Measurements from ENCODE around the gene C2orf81. TPM values are rescaled to one million over a fixed set of nuclear protein-coding genes. Genes with fewer than 3 reads are reported as not detected.
A peak's percentile ranks its signal among the peaks of the same experiment; 100 is the strongest.

C2orf81 gene
- total RNA-seq, 1 donor from 2014 or later, result 6.0 TPM

GRCh38 chr2:74457129-74457548 is 35.7 kb upstream of the C2orf81 start:
- DNase-seq (ENCODE audit: low spot score in 2 of 2, unreplicated experiment in 2 of 2), result no peak
- no peaks in the 10 kb centered on the region for H3K27me3 Mint-ChIP-seq (ENCODE audit: low read depth)
- no peaks in the 10 kb centered on the region for H3K9me3 Mint-ChIP-seq
- peaks cover 46% of the 10 kb centered on the region for H3K4me1 Mint-ChIP-seq
- TF ChIP-seq, protein P1, sequence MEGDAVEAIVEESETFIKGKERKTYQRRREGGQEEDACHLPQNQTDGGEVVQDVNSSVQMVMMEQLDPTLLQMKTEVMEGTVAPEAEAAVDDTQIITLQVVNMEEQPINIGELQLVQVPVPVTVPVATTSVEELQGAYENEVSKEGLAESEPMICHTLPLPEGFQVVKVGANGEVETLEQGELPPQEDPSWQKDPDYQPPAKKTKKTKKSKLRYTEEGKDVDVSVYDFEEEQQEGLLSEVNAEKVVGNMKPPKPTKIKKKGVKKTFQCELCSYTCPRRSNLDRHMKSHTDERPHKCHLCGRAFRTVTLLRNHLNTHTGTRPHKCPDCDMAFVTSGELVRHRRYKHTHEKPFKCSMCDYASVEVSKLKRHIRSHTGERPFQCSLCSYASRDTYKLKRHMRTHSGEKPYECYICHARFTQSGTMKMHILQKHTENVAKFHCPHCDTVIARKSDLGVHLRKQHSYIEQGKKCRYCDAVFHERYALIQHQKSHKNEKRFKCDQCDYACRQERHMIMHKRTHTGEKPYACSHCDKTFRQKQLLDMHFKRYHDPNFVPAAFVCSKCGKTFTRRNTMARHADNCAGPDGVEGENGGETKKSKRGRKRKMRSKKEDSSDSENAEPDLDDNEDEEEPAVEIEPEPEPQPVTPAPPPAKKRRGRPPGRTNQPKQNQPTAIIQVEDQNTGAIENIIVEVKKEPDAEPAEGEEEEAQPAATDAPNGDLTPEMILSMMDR (IDR thresholded peaks at IDR 0.05; ENCODE audit: unreplicated experiment), result no peak
- no peaks in the 10 kb centered on the region for H3K36me3 Mint-ChIP-seq
- H3K27ac Mint-ChIP-seq, result peak overlapping the region; percentile 99
- peak overlapping the region; percentile 94 for H3K4me3 Mint-ChIP-seq

- TF ChIP-seq, protein P1 (IDR thresholded peaks at IDR 0.05; ENCODE audit: unreplicated experiment), result no peak
- DNase-seq (ENCODE audit: low spot score in 2 of 2, unreplicated experiment in 2 of 2), result peak; percentile 83 to 95
- H3K4me1 Mint-ChIP-seq, result peaks cover 51% of the 10 kb centered on the region
- no peaks in the 10 kb centered on the region for H3K36me3 Mint-ChIP-seq
- no peaks in the 10 kb centered on the region for H3K27me3 Mint-ChIP-seq (ENCODE audit: low read depth)
- H3K9me3 Mint-ChIP-seq, result no peaks in the 10 kb centered on the region
- H3K4me3 Mint-ChIP-seq, result peak within 1 kb of the TSS; percentile 94
- H3K27ac Mint-ChIP-seq, result peak within 1 kb of the TSS; percentile 99
These were observed 33.5 kb upstream of the C2orf81 start, which contains the start of gene INO80B for GRCh38 chr2:74454654-74455511. INO80B (plus strand) TSS chr2:74455087; CDS start chr2:74455117, 30 bp downstream.

GRCh38 chr2:74450570-74451190 is 29.3 kb upstream of the C2orf81 start:
- Mint-ChIP-seq H3K4me1 (peaks cover 22% of the 10 kb centered on the region), H3K27ac (no peak overlapping the region), H3K9me3 (no peaks in the 10 kb centered on the region), H3K36me3 (no peaks in the 10 kb centered on the region), H3K27me3 (ENCODE audit: low read depth) (no peaks in the 10 kb centered on the region), H3K4me3 (no peak overlapping the region)
- TF ChIP-seq, protein P1 (IDR thresholded peaks at IDR 0.05; ENCODE audit: unreplicated experiment), result no peak
- DNase-seq (ENCODE audit: low spot score in 2 of 2, unreplicated experiment in 2 of 2), result no peak

DNA sequence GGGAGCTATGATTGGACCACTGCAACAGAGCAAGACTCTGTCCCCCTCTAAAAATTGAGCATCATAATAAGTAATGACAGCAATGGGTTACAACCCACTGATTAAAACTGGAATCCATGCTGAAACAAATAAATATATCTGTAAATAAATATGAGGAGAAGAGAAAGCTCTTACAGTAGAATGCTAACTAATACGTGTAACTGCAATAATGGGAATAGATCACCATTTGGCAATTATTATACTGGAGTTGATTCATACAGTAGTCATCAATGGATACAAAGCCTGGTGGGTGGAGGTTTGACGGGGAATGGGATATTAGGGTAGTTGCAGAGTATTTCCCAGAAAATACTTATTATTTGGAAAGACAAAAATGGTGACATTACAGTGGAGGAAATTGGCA is 27.4 kb upstream of the C2orf81 start:
- no peak for DNase-seq (ENCODE audit: low spot score in 2 of 2, unreplicated experiment in 2 of 2)
- no peak overlapping the region for H3K4me3 Mint-ChIP-seq
- TF ChIP-seq, protein P1 (IDR thresholded peaks at IDR 0.05; ENCODE audit: unreplicated experiment), result no peak
- no peaks in the 10 kb centered on the region for H3K27me3 Mint-ChIP-seq (ENCODE audit: low read depth)
- no peak overlapping the region for H3K27ac Mint-ChIP-seq
- no peaks in the 10 kb centered on the region for H3K9me3 Mint-ChIP-seq
- peaks cover 20% of the 10 kb centered on the region for H3K4me1 Mint-ChIP-seq
- H3K36me3 Mint-ChIP-seq, result no peaks in the 10 kb centered on the region

- Mint-ChIP-seq H3K27me3 (ENCODE audit: low read depth) (no peaks in the 10 kb centered on the region), H3K4me3 (no peak overlapping the region), H3K36me3 (no peaks in the 10 kb centered on the region), H3K27ac (no peak overlapping the region), H3K4me1 (peaks cover 20% of the 10 kb centered on the region), H3K9me3 (no peaks in the 10 kb centered on the region)
- TF ChIP-seq, protein P1 (IDR thresholded peaks at IDR 0.05; ENCODE audit: unreplicated experiment), result no peak
- DNase-seq (ENCODE audit: low spot score in 2 of 2, unreplicated experiment in 2 of 2), result no peak
These were observed 26.0 kb upstream of the C2orf81 start for GRCh38 chr2:74447230-74447999.

Measured in mesothelial cell of epicardium (in vitro differentiated cells).